ENCODE data around the gene LMNTD1. TPM values are rescaled to one million over a fixed set of nuclear protein-coding genes. Genes with fewer than 3 reads are reported as not detected.

The LMNTD1 gene
- total and polyA plus RNA-seq, 10 of the 15 experiments (the other 5 are each of a cell fraction or from before 2014, with no cell fraction given): not detected

- ChIA-PET POLR2A (no interaction called here), SMC1A (ENCODE audit: uncharacterized antibody, unreplicated experiment) (no interaction called here), CTCF (interaction anchor here (0.6 to 1.3 kb wide), 2 partner anchors 8 to 126 kb away, joined by 3 read pairs; no protein-coding TSS in a partner anchor), RAD21 (ENCODE audit: unreplicated experiment) (no interaction called here)
- Histone ChIP-seq H3K9ac (ENCODE audit: control insufficient read depth, insufficient read depth, low read length) (no peak overlapping the region), H4K20me1 (ENCODE audit: control insufficient read depth, insufficient read depth) (no peaks in the 10 kb centered on the region), H3K79me2 (ENCODE audit: control insufficient read depth, insufficient read depth, low read length) (no peaks in the 10 kb centered on the region), H3K27ac (ENCODE audit: control insufficient read depth, insufficient read depth) (no peak overlapping the region), H3K4me3 (no peak overlapping the region), H3K36me3 (ENCODE audit: control insufficient read depth in 2 of 2, insufficient read depth in 2 of 2, low read length in 1 of 2) (no peaks in the 10 kb centered on the region), H3K4me2 (ENCODE audit: control insufficient read depth, insufficient read depth) (no peak overlapping the region), H3K27me3 (replicated peaks in 1 of 2; ENCODE audit: control insufficient read depth in 2 of 2, insufficient read depth in 2 of 2, low read length in 1 of 2) (no peaks in the 10 kb centered on the region; a peak in 1 of 4 replicates), H3K4me1 (ENCODE audit: control insufficient read depth, insufficient read depth, low read length) (no peaks in the 10 kb centered on the region), H2AFZ (ENCODE audit: control insufficient read depth, low read depth, low read length) (no peak overlapping the region), H3K9me3 (replicated peaks; ENCODE audit: control insufficient read depth, insufficient read depth, low read length) (no peaks in the 10 kb centered on the region)
- TF ChIP-seq NR2F1 (conservative IDR thresholded peaks at IDR 0.05) (no peak), NFYA (IDR thresholded peaks at IDR 0.05; ENCODE audit: borderline replicate concordance, low read depth, low read length) (no peak), SMC3 (IDR thresholded peaks at IDR 0.05; ENCODE audit: borderline replicate concordance, low read length) (no peak), PRDM15 (CRISPR knock-in tag; IDR thresholded peaks at IDR 0.05) (no peak)
- no TSS peak for BruUV-seq (replicated peaks)
- DNase-seq (ENCODE audit: low read depth, low spot score) (no peak), FAIRE-seq (no peak), ATAC-seq (no peak)
- intact Hi-C loops (cut with micrococcal nuclease; ENCODE audit: unreplicated experiment): no loop called here
- in situ Hi-C loops (cut with MboI): no loop called here
- 39% methylated on average over 1 of the region's 1 CpG for WGBS (ENCODE audit: insufficient coverage, insufficient replicate concordance, low lambda C conversion rate, missing lambda C conversion rate)
Observed at GRCh38 chr12:25504744-25505143, 48.3 kb downstream of the LMNTD1 start.

- DNase-seq (ENCODE audit: low read depth, low spot score) (no peak), FAIRE-seq (no peak), ATAC-seq (no peak)
- H2AFZ ChIP-seq (ENCODE audit: control insufficient read depth, low read depth, low read length): no peak overlapping the region
- no peaks in the 10 kb centered on the region for H3K4me1 ChIP-seq (ENCODE audit: control insufficient read depth, insufficient read depth, low read length)
- BruUV-seq (replicated peaks): no TSS peak
- H3K4me2 ChIP-seq (ENCODE audit: control insufficient read depth, insufficient read depth): no peak overlapping the region
- SMC1A ChIA-PET (ENCODE audit: uncharacterized antibody, unreplicated experiment): no interaction called here
- H3K27ac ChIP-seq (ENCODE audit: control insufficient read depth, insufficient read depth): no peak overlapping the region
- POLR2A ChIA-PET: no interaction called here
- H3K9ac ChIP-seq (ENCODE audit: control insufficient read depth, insufficient read depth, low read length): no peak overlapping the region
- H3K36me3 ChIP-seq (ENCODE audit: control insufficient read depth in 2 of 2, insufficient read depth in 2 of 2, low read length in 1 of 2): no peaks in the 10 kb centered on the region
- H4K20me1 ChIP-seq (ENCODE audit: control insufficient read depth, insufficient read depth): no peaks in the 10 kb centered on the region
- H3K79me2 ChIP-seq (ENCODE audit: control insufficient read depth, insufficient read depth, low read length): no peaks in the 10 kb centered on the region
- RAD21 ChIA-PET (ENCODE audit: unreplicated experiment): no interaction called here
- no peak overlapping the region for H3K4me3 ChIP-seq
- H3K9me3 ChIP-seq (replicated peaks; ENCODE audit: control insufficient read depth, insufficient read depth, low read length): no peaks in the 10 kb centered on the region
- no peaks in the 10 kb centered on the region; a peak in 1 of 4 replicates for H3K27me3 ChIP-seq (replicated peaks in 1 of 2; ENCODE audit: control insufficient read depth in 2 of 2, insufficient read depth in 2 of 2, low read length in 1 of 2)
- intact Hi-C loops (cut with micrococcal nuclease; ENCODE audit: unreplicated experiment) (no loop called here), in situ Hi-C loops (cut with MboI) (no loop called here)
- CTCF ChIA-PET: interaction anchor here (0.6 to 1.3 kb wide), 3 partner anchors 9 to 30 kb away, joined by 3 to 4 read pairs (median 3); no protein-coding TSS in a partner anchor
- TF ChIP-seq BMI1 (IDR thresholded peaks at IDR 0.05; ENCODE audit: borderline replicate concordance) (no peak), SPI1 (IDR thresholded peaks at IDR 0.05; ENCODE audit: borderline replicate concordance, insufficient read depth, low read depth, low read length) (no peak), IKZF2 (IDR thresholded peaks at IDR 0.05) (no peak), HDGF (IDR thresholded peaks at IDR 0.05) (no peak), CBX3 (IDR thresholded peaks at IDR 0.05; ENCODE audit: borderline replicate concordance, low read depth) (no peak)
- TF ChIP-seq, protein P1, sequence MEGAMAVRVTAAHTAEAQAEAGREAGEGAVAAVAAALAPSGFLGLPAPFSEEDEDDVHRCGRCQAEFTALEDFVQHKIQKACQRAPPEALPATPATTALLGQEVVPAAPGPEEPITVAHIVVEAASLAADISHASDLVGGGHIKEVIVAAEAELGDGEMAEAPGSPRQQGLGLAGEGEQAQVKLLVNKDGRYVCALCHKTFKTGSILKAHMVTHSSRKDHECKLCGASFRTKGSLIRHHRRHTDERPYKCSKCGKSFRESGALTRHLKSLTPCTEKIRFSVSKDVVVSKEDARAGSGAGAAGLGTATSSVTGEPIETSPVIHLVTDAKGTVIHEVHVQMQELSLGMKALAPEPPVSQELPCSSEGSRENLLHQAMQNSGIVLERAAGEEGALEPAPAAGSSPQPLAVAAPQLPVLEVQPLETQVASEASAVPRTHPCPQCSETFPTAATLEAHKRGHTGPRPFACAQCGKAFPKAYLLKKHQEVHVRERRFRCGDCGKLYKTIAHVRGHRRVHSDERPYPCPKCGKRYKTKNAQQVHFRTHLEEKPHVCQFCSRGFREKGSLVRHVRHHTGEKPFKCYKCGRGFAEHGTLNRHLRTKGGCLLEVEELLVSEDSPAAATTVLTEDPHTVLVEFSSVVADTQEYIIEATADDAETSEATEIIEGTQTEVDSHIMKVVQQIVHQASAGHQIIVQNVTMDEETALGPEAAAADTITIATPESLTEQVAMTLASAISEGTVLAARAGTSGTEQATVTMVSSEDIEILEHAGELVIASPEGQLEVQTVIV (IDR thresholded peaks at IDR 0.05; ENCODE audit: borderline replicate concordance, partially characterized antibody): no peak
Observed at GRCh38 chr12:25503666-25504065, 49.4 kb downstream of the LMNTD1 start.

Data from GM12878 (cell line).